H1 (cell line): ENCODE results near the gene NRIP2.

Experiments used
- ATF3 ChIP-seq: IDR thresholded peaks from 2 replicates; pipeline ENCODE4 v1.6.1; 2011; ENCODE audit warnings: low read depth, mild to moderate bottlenecking, low read length; ENCODE audit not compliant: insufficient read depth
- YY1 ChIP-seq: IDR thresholded peaks from 2 replicates; pipeline ENCODE4 v1.6.1; 2011; ENCODE audit warnings: low read depth, mild to moderate bottlenecking, low read length

GRCh38 chr12:2803635-2804392 is 31.0 kb downstream of the NRIP2 start:
- TF ChIP-seq ATF3 (no peak), YY1 (no peak)
